Activated T-cell treated with anti-CD3 and anti-CD28 coated beads, Interleukin-2, amount 50 U/mL, for 72 hours (primary cell): ENCODE measurements around the gene DRD4. TPM values are rescaled to one million over a fixed set of nuclear protein-coding genes. Genes with fewer than 3 reads are reported as not detected.

Source experiments
- ATAC-seq, 2 donors: fragments of 150-1000 bp; cut with Tn5 transposase; replicated peaks in 1 of 2; 2 replicates each; pipeline ENCODE4 v1.10.0; 2021; ENCODE audit warnings: moderate library complexity in 2 of 2, mild to moderate bottlenecking in 1 of 2
- DNase-seq, 2 donors: peaks; one replicate each; pipeline ENCODE4 v3.0.0; 2021 to 2022; ENCODE audit warnings: mixed read lengths in 1 of 2
- H3K27ac Mint-ChIP-seq: one replicate; pipeline ENCODE4 v1.8.0; 2022; ENCODE audit warnings: mild to moderate bottlenecking, moderate library complexity, mixed read lengths
- H3K27me3 Mint-ChIP-seq: one replicate; pipeline ENCODE4 v1.8.0; 2022; ENCODE audit warnings: low read depth, mixed read lengths
- H3K36me3 Mint-ChIP-seq, 2 donors: one replicate each; pipeline ENCODE4 v1.8.0; 2022; ENCODE audit warnings: mixed read lengths in 2 of 2, mild to moderate bottlenecking in 1 of 2; ENCODE audit not compliant: insufficient read depth in 2 of 2
- H3K4me1 Mint-ChIP-seq: one replicate; pipeline ENCODE4 v1.8.0; 2022; ENCODE audit warnings: low read depth, mixed read lengths
- H3K4me3 Mint-ChIP-seq, 2 donors: one replicate each; pipeline ENCODE4 v1.8.0; 2022; ENCODE audit warnings: mild to moderate bottlenecking in 2 of 2, mixed read lengths in 2 of 2, moderate library complexity in 2 of 2
- H3K9me3 Mint-ChIP-seq, 2 donors: one replicate each; pipeline ENCODE4 v1.8.0; 2022; ENCODE audit warnings: mixed read lengths in 2 of 2
- total RNA-seq, 2 donors: library from RNA; stranded (reverse); gene quantifications; one replicate each; pipeline ENCODE4 v1.2.3, GENCODE V29; 2022

DRD4 gene
- total RNA-seq, 2 donors from 2014 or later, result 1.7 to 2.0 TPM

GRCh38 chr11:665062-665703 is 28.1 kb downstream of the DRD4 start:
- H3K36me3 Mint-ChIP-seq, result peaks cover 0 to 8% of the 10 kb centered on the region in 2 donors
- H3K27me3 Mint-ChIP-seq, result no peaks in the 10 kb centered on the region
- no peak for ATAC-seq
- no peak overlapping the region for H3K4me3 Mint-ChIP-seq
- H3K27ac Mint-ChIP-seq, result no peak overlapping the region
- H3K9me3 Mint-ChIP-seq, result no peaks in the 10 kb centered on the region
- no peaks in the 10 kb centered on the region for H3K4me1 Mint-ChIP-seq
- no peak for DNase-seq

GRCh38 chr11:665704-666281 is 28.7 kb downstream of the DRD4 start:
- Mint-ChIP-seq H3K27ac (no peak overlapping the region), H3K4me3 (no peak overlapping the region), H3K36me3 (peaks cover 0 to 8% of the 10 kb centered on the region in 2 donors), H3K27me3 (no peaks in the 10 kb centered on the region), H3K9me3 (no peaks in the 10 kb centered on the region), H3K4me1 (no peaks in the 10 kb centered on the region)
- DNase-seq, result no peak
- ATAC-seq, result no peak

- Mint-ChIP-seq H3K4me1 (no peaks in the 10 kb centered on the region), H3K9me3 (no peaks in the 10 kb centered on the region), H3K4me3 (no peak overlapping the region), H3K36me3 (peaks cover 3 to 17% of the 10 kb centered on the region in 2 donors), H3K27ac (no peak overlapping the region), H3K27me3 (no peaks in the 10 kb centered on the region)
- no peak for DNase-seq
- no peak for ATAC-seq
Measured at GRCh38 chr11:673866-674265, 36.8 kb downstream of the DRD4 start.

- H3K27ac Mint-ChIP-seq, result peak overlapping the region; percentile 33
- peaks cover 3 to 17% of the 10 kb centered on the region in 2 donors for H3K36me3 Mint-ChIP-seq
- H3K9me3 Mint-ChIP-seq, result no peaks in the 10 kb centered on the region
- H3K4me3 Mint-ChIP-seq, result no peak overlapping the region
- H3K27me3 Mint-ChIP-seq, result no peaks in the 10 kb centered on the region
- no peaks in the 10 kb centered on the region for H3K4me1 Mint-ChIP-seq
- no peak for DNase-seq
- no peak for ATAC-seq
Measured at GRCh38 chr11:674406-674805, 37.3 kb downstream of the DRD4 start.

GRCh38 chr11:678297-678696 is 41.2 kb downstream of the DRD4 start:
- no peaks in the 10 kb centered on the region for H3K4me1 Mint-ChIP-seq
- no peaks in the 10 kb centered on the region for H3K27me3 Mint-ChIP-seq
- DNase-seq (no peak), ATAC-seq (no peak)
- no peak overlapping the region for H3K27ac Mint-ChIP-seq
- no peak overlapping the region for H3K4me3 Mint-ChIP-seq
- peaks cover 4 to 30% of the 10 kb centered on the region in 2 donors for H3K36me3 Mint-ChIP-seq
- no peaks in the 10 kb centered on the region for H3K9me3 Mint-ChIP-seq

- DNase-seq, result no peak
- Mint-ChIP-seq H3K36me3 (peaks cover 8 to 38% of the 10 kb centered on the region in 2 donors), H3K4me3 (no peak overlapping the region), H3K27ac (no peak overlapping the region), H3K9me3 (no peaks in the 10 kb centered on the region), H3K27me3 (no peaks in the 10 kb centered on the region), H3K4me1 (no peaks in the 10 kb centered on the region)
- ATAC-seq, result no peak
Measured at GRCh38 chr11:679271-680207, 42.5 kb downstream of the DRD4 start.

- H3K9me3 Mint-ChIP-seq, result no peaks in the 10 kb centered on the region
- no peaks in the 10 kb centered on the region for H3K27me3 Mint-ChIP-seq
- no peak for ATAC-seq
- DNase-seq, result no peak
- H3K36me3 Mint-ChIP-seq, result peaks cover 8 to 40% of the 10 kb centered on the region in 2 donors
- H3K4me1 Mint-ChIP-seq, result no peaks in the 10 kb centered on the region
- H3K27ac Mint-ChIP-seq, result no peak overlapping the region
- no peak overlapping the region for H3K4me3 Mint-ChIP-seq
Measured at GRCh38 chr11:680476-680875, 43.4 kb downstream of the DRD4 start.

GRCh38 chr11:680970-681369 is 43.9 kb downstream of the DRD4 start:
- H3K27ac Mint-ChIP-seq, result no peak overlapping the region
- no peak overlapping the region for H3K4me3 Mint-ChIP-seq
- H3K27me3 Mint-ChIP-seq, result no peaks in the 10 kb centered on the region
- H3K9me3 Mint-ChIP-seq, result no peaks in the 10 kb centered on the region
- H3K4me1 Mint-ChIP-seq, result no peaks in the 10 kb centered on the region
- DNase-seq (peak in 1 of 2 donors; percentile 53), ATAC-seq (peak; percentile 58 to 85)
- peaks cover 8 to 40% of the 10 kb centered on the region in 2 donors for H3K36me3 Mint-ChIP-seq

GRCh38 chr11:686451-687243 is 49.6 kb downstream of the DRD4 start:
- no peaks in the 10 kb centered on the region for H3K27me3 Mint-ChIP-seq
- H3K4me1 Mint-ChIP-seq, result peaks cover 24% of the 10 kb centered on the region
- no peaks in the 10 kb centered on the region for H3K9me3 Mint-ChIP-seq
- H3K4me3 Mint-ChIP-seq, result no peak overlapping the region
- no peak for DNase-seq
- H3K36me3 Mint-ChIP-seq, result peaks cover 8 to 46% of the 10 kb centered on the region in 2 donors
- no peak overlapping the region for H3K27ac Mint-ChIP-seq
- no peak for ATAC-seq

- Mint-ChIP-seq H3K36me3 (peaks cover 4 to 36% of the 10 kb centered on the region in 2 donors), H3K4me3 (no peak overlapping the region), H3K27me3 (no peaks in the 10 kb centered on the region), H3K9me3 (no peaks in the 10 kb centered on the region), H3K27ac (no peak overlapping the region), H3K4me1 (peaks cover 35% of the 10 kb centered on the region)
- DNase-seq (no peak), ATAC-seq (no peak)
Measured at GRCh38 chr11:687751-688150, 50.7 kb downstream of the DRD4 start.

GRCh38 chr11:688681-689080 is 51.6 kb downstream of the DRD4 start:
- Mint-ChIP-seq H3K9me3 (no peaks in the 10 kb centered on the region), H3K27me3 (no peaks in the 10 kb centered on the region), H3K36me3 (peaks cover 2 to 35% of the 10 kb centered on the region in 2 donors), H3K4me3 (no peak overlapping the region), H3K27ac (no peak overlapping the region), H3K4me1 (peaks cover 44% of the 10 kb centered on the region)
- ATAC-seq (no peak), DNase-seq (no peak)

- Mint-ChIP-seq H3K4me1 (peaks cover 49% of the 10 kb centered on the region), H3K27me3 (no peaks in the 10 kb centered on the region), H3K9me3 (no peaks in the 10 kb centered on the region), H3K4me3 (no peak overlapping the region), H3K27ac (no peak overlapping the region), H3K36me3 (peaks cover 0 to 26% of the 10 kb centered on the region in 2 donors)
- ATAC-seq (no peak), DNase-seq (no peak)
Measured at GRCh38 chr11:689625-690024, 52.6 kb downstream of the DRD4 start.
